HFFc6 (cell line): ENCODE data around the gene CYP4F2. TPM values are rescaled to one million over a fixed set of nuclear protein-coding genes. Genes with fewer than 3 reads are reported as not detected.

Source experiments
- DNase-seq: peaks from one replicate; pipeline ENCODE4 v3.0.0-alpha.2; 2018
- H3K27ac Mint-ChIP-seq: 2 replicates; pipeline ENCODE4 v1.8.0; 2020; ENCODE audit warnings: mild to moderate bottlenecking, mixed read lengths
- H3K27me3 Mint-ChIP-seq: 2 replicates; pipeline ENCODE4 v1.8.0; 2021; ENCODE audit warnings: mild to moderate bottlenecking, moderate library complexity, mixed read lengths; ENCODE audit not compliant: insufficient read depth
- H3K36me3 Mint-ChIP-seq: 2 replicates; pipeline ENCODE4 v1.8.0; 2021; ENCODE audit warnings: low read depth, mixed read lengths
- H3K4me1 Mint-ChIP-seq: 2 replicates; pipeline ENCODE4 v1.8.0; 2020; ENCODE audit warnings: low read depth, mixed read lengths
- H3K4me3 Mint-ChIP-seq: 2 replicates; pipeline ENCODE4 v1.8.0; 2020; ENCODE audit warnings: mild to moderate bottlenecking, moderate library complexity, mixed read lengths
- H3K9me3 Mint-ChIP-seq: 2 replicates; pipeline ENCODE4 v1.8.0; 2020; ENCODE audit warnings: mild to moderate bottlenecking, mixed read lengths
- CTCF ChIP-seq: fragments of 200-600 bp; sonication (generic); IDR thresholded peaks from 2 replicates; pipeline ENCODE4 v1.5.0; 2021; ENCODE audit warnings: antibody characterized with exemption, mild to moderate bottlenecking
- total RNA-seq, 6 experiments: library from RNA; stranded (reverse); fragmentation: NEBNext Ultra II Directional; extraction: Animal tissue kit (Norgen Biotek cat#: 25700); gene quantifications; 2 replicates in 1 of 6; 3 replicates in 5 of 6; pipeline ENCODE4 v1.2.3, GENCODE V29; 2021

The CYP4F2 gene
- total RNA-seq, 6 experiments from 2014 or later, result not detected

GRCh38 chr19:15897026-15897737 lies 692 bp downstream of the CYP4F2 start:
- no peak for TF ChIP-seq CTCF
- H3K9me3 Mint-ChIP-seq, result peaks cover 28% of the 10 kb centered on the region

GRCh38 chr19:15895876-15896430 lies 1.9 kb downstream of the CYP4F2 start:
- Mint-ChIP-seq H3K9me3 (peaks cover 23% of the 10 kb centered on the region), H3K36me3 (no peaks in the 10 kb centered on the region), H3K4me3 (no peak overlapping the region), H3K4me1 (no peaks in the 10 kb centered on the region), H3K27me3 (peaks cover 2% of the 10 kb centered on the region), H3K27ac (no peak overlapping the region)
- DNase-seq, result no peak
- TF ChIP-seq CTCF, result no peak

More at GRCh38 chr19:15897026-15897737, 692 bp downstream of the CYP4F2 start:
- Mint-ChIP-seq H3K36me3 (no peaks in the 10 kb centered on the region), H3K27ac (no peak overlapping the region), H3K4me3 (no peak overlapping the region), H3K4me1 (no peaks in the 10 kb centered on the region), H3K27me3 (peaks cover 2% of the 10 kb centered on the region)
- DNase-seq, result no peak

- no peak overlapping the region for H3K27ac Mint-ChIP-seq
- H3K4me3 Mint-ChIP-seq, result no peak overlapping the region
- peaks cover 23% of the 10 kb centered on the region for H3K9me3 Mint-ChIP-seq
- no peaks in the 10 kb centered on the region for H3K36me3 Mint-ChIP-seq
- H3K4me1 Mint-ChIP-seq, result no peaks in the 10 kb centered on the region
- no peak for DNase-seq
- no peak for TF ChIP-seq CTCF
- H3K27me3 Mint-ChIP-seq, result peaks cover 2% of the 10 kb centered on the region; the same call in 1 of the 2 replicates
These were observed 3.5 kb downstream of the CYP4F2 start for GRCh38 chr19:15894359-15894758.

- Mint-ChIP-seq H3K27ac (no peak overlapping the region), H3K4me3 (no peak overlapping the region), H3K9me3 (peaks cover 23% of the 10 kb centered on the region), H3K36me3 (no peaks in the 10 kb centered on the region), H3K4me1 (no peaks in the 10 kb centered on the region), H3K27me3 (peaks cover 2% of the 10 kb centered on the region; the same call in 1 of the 2 replicates)
- no peak for TF ChIP-seq CTCF
- no peak for DNase-seq
These were observed 4.4 kb downstream of the CYP4F2 start for GRCh38 chr19:15893477-15893876.

- no peak overlapping the region for H3K4me3 Mint-ChIP-seq
- H3K4me1 Mint-ChIP-seq, result no peaks in the 10 kb centered on the region
- no peaks in the 10 kb centered on the region for H3K36me3 Mint-ChIP-seq
- DNase-seq, result no peak
- TF ChIP-seq CTCF, result no peak
- peaks cover 23% of the 10 kb centered on the region for H3K9me3 Mint-ChIP-seq
- peaks cover 2% of the 10 kb centered on the region; the same call in 1 of the 2 replicates for H3K27me3 Mint-ChIP-seq
- no peak overlapping the region for H3K27ac Mint-ChIP-seq
These were observed 5.9 kb downstream of the CYP4F2 start for GRCh38 chr19:15892012-15892411.
